Parietal lobe (tissue), 1 donor: ENCODE measurements around the gene FKBP14. TPM values are rescaled to one million over a fixed set of nuclear protein-coding genes. Genes with fewer than 3 reads are reported as not detected.

ENCODE experiments used
- total RNA-seq: library from RNA; depleted of rRNA; stranded (reverse); fragments of >200 nt; gene quantifications from one replicate; pipeline ENCODE4 v1.2.3, GENCODE V29; 2014

Gene FKBP14
- total RNA-seq, result 5.9 TPM

GRCh38 chr7:30026229-30027064 is at the start of gene FKBP14:
TSS of gene FKBP14 (minus strand) at chr7:30026702. CDS start at chr7:30026508, 194 bp downstream.

GRCh38 chr7:30028216-30028748 is 1.8 kb upstream of the FKBP14 start, which contains the start of gene PLEKHA8:
TSS of gene PLEKHA8 (plus strand) at chr7:30028412. CDS start at chr7:30028763, 351 bp downstream.

GRCh38 chr7:29989257-29989995 is 37.1 kb downstream of the FKBP14 start, which contains the start of gene SCRN1:
TSS of gene SCRN1 (minus strand) at chr7:29989801. CDS start at chr7:29969067, 20,734 bp downstream.

Other genes with a start within 250 kb of the FKBP14 start
- gene WIPF3, start 220.2 kb downstream of the FKBP14 start, total RNA-seq, result 10.6 TPM
- gene SCRN1, start 36.9 kb downstream of the FKBP14 start, total RNA-seq, result 112 TPM
- gene PLEKHA8, start 1.7 kb upstream of the FKBP14 start, total RNA-seq, result 49.8 TPM
- 287 TPM for gene MTURN, start 108.3 kb upstream of the FKBP14 start, total RNA-seq